Mesothelial cell of epicardium (in vitro differentiated cells): ENCODE data around the gene TET1. TPM values are rescaled to one million over a fixed set of nuclear protein-coding genes. Genes with fewer than 3 reads are reported as not detected.
A peak's percentile ranks its signal among the peaks of the same experiment; 100 is the strongest.
"Not testable (repeated sequence)": the region's sequence is repeated elsewhere in the genome, so short reads cannot be mapped to it uniquely, and the experiment has no call there.

Experiments
- DNase-seq, 2 experiments: peaks; one replicate each; pipeline ENCODE4 v3.0.0; 2021; ENCODE audit warnings: low spot score in 2 of 2; ENCODE audit not compliant: unreplicated experiment in 2 of 2
- H3K27ac Mint-ChIP-seq: 2 replicates; pipeline ENCODE4 v1.8.0; 2021; ENCODE audit warnings: mixed read lengths
- H3K27me3 Mint-ChIP-seq: 2 replicates; pipeline ENCODE4 v1.8.0; 2021; ENCODE audit warnings: low read depth, mixed read lengths
- H3K36me3 Mint-ChIP-seq: 2 replicates; pipeline ENCODE4 v1.8.0; 2021; ENCODE audit warnings: mixed read lengths
- H3K4me1 Mint-ChIP-seq: 2 replicates; pipeline ENCODE4 v1.8.0; 2021; ENCODE audit warnings: mixed read lengths
- H3K4me3 Mint-ChIP-seq: 2 replicates; pipeline ENCODE4 v1.8.0; 2021; ENCODE audit warnings: mild to moderate bottlenecking, moderate library complexity, mixed read lengths
- H3K9me3 Mint-ChIP-seq: 2 replicates; pipeline ENCODE4 v1.8.0; 2021; ENCODE audit warnings: mixed read lengths
- total RNA-seq: library from RNA; stranded (reverse); gene quantifications from 3 replicates; pipeline ENCODE4 v1.2.1, GENCODE V29; 2021
- TF ChIP-seq, protein P1 (sequence below): fragments of 200-600 bp; sonication (generic); IDR thresholded peaks from one replicate; pipeline ENCODE4 v1.5.0; 2021; ENCODE audit warnings: antibody characterized with exemption; ENCODE audit not compliant: unreplicated experiment

The TET1 gene
- total RNA-seq, 1 donor from 2014 or later = 35.7 TPM

- Mint-ChIP-seq H3K4me1 (peaks cover 7% of the 10 kb centered on the region), H3K4me3 (no peak overlapping the region), H3K27me3 (no peaks in the 10 kb centered on the region), H3K9me3 (no peaks in the 10 kb centered on the region), H3K27ac (no peak overlapping the region), H3K36me3 (peaks cover 7% of the 10 kb centered on the region)
- no peak for DNase-seq
- TF ChIP-seq, protein P1, sequence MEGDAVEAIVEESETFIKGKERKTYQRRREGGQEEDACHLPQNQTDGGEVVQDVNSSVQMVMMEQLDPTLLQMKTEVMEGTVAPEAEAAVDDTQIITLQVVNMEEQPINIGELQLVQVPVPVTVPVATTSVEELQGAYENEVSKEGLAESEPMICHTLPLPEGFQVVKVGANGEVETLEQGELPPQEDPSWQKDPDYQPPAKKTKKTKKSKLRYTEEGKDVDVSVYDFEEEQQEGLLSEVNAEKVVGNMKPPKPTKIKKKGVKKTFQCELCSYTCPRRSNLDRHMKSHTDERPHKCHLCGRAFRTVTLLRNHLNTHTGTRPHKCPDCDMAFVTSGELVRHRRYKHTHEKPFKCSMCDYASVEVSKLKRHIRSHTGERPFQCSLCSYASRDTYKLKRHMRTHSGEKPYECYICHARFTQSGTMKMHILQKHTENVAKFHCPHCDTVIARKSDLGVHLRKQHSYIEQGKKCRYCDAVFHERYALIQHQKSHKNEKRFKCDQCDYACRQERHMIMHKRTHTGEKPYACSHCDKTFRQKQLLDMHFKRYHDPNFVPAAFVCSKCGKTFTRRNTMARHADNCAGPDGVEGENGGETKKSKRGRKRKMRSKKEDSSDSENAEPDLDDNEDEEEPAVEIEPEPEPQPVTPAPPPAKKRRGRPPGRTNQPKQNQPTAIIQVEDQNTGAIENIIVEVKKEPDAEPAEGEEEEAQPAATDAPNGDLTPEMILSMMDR = no peak
Measured at GRCh38 chr10:68619595-68619994, 59.5 kb downstream of the TET1 start.

GRCh38 chr10:68625316-68625921 lies 65.3 kb downstream of the TET1 start:
- H3K27me3 Mint-ChIP-seq = no peaks in the 10 kb centered on the region
- peaks cover 15% of the 10 kb centered on the region for H3K4me1 Mint-ChIP-seq
- peaks cover 9% of the 10 kb centered on the region for H3K36me3 Mint-ChIP-seq
- DNase-seq = no peak
- H3K27ac Mint-ChIP-seq = no peak overlapping the region
- H3K4me3 Mint-ChIP-seq = no peak overlapping the region
- H3K9me3 Mint-ChIP-seq = peaks cover 4% of the 10 kb centered on the region
- TF ChIP-seq, protein P1 = no peak

- H3K4me3 Mint-ChIP-seq = no peak overlapping the region
- peak overlapping the region; percentile 86 for H3K27ac Mint-ChIP-seq
- H3K27me3 Mint-ChIP-seq = no peaks in the 10 kb centered on the region
- TF ChIP-seq, protein P1 = no peak
- H3K9me3 Mint-ChIP-seq = peaks cover 8% of the 10 kb centered on the region
- DNase-seq = no peak
- peaks cover 17% of the 10 kb centered on the region for H3K36me3 Mint-ChIP-seq
- peaks cover 15% of the 10 kb centered on the region for H3K4me1 Mint-ChIP-seq
Measured at GRCh38 chr10:68628576-68629127, 68.5 kb downstream of the TET1 start.

GRCh38 chr10:68632271-68632560 lies 72.1 kb downstream of the TET1 start:
- H3K27me3 Mint-ChIP-seq, H3K27ac Mint-ChIP-seq, H3K4me3 Mint-ChIP-seq: not testable (repeated sequence)

GRCh38 chr10:68633281-68633680 lies 73.1 kb downstream of the TET1 start:
- H3K9me3 Mint-ChIP-seq = peaks cover 8% of the 10 kb centered on the region
- H3K36me3 Mint-ChIP-seq = peaks cover 23% of the 10 kb centered on the region
- H3K27me3 Mint-ChIP-seq = no peaks in the 10 kb centered on the region
- TF ChIP-seq, protein P1 = no peak
- H3K4me1 Mint-ChIP-seq = peaks cover 5% of the 10 kb centered on the region
- H3K4me3 Mint-ChIP-seq = no peak overlapping the region
- H3K27ac Mint-ChIP-seq = no peak overlapping the region
- no peak for DNase-seq

More at GRCh38 chr10:68632271-68632560, 72.1 kb downstream of the TET1 start:
- not testable (repeated sequence) for H3K9me3 Mint-ChIP-seq, DNase-seq, H3K4me1 Mint-ChIP-seq
- H3K36me3 Mint-ChIP-seq = peaks cover 22% of the 10 kb centered on the region

DNA sequence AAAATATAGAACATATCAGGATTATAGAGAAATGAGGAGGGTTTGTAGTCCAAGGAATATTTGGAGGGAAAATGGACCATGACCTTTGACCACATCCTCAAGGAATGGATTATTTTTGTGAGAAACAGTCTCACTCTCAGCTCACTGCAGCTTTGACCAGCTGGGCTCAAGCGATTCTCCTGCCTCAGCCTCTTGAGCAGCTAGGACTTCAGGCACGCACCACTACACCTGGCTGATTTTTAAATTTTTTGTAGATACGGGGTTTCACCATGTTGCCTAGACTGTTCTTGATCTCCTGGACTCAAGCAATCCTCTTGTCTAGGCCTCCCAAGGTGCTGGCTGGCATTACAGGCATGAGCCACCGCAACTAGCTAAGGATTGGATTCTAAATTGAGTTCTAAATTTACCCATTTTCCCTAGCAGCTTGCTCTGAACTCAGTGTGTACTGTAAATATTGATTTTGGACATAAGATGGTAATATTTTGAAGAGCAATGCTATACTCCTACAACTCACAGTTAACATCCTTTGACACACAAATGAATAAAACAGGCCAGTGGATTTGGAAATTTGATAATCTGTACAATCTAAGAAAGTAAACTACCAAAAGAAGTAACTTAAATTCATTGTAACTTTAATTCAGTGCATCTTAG lies 73.8 kb downstream of the TET1 start:
- Mint-ChIP-seq H3K27ac (no peak overlapping the region), H3K9me3 (peaks cover 8% of the 10 kb centered on the region), H3K4me1 (no peaks in the 10 kb centered on the region), H3K36me3 (peaks cover 24% of the 10 kb centered on the region), H3K27me3 (no peaks in the 10 kb centered on the region), H3K4me3 (no peak overlapping the region)
- DNase-seq = no peak
- TF ChIP-seq, protein P1 = no peak
